Vagina (tissue), 2 donors: ENCODE measurements around the gene SPIB. TPM values are rescaled to one million over a fixed set of nuclear protein-coding genes. Genes with fewer than 3 reads are reported as not detected.

ENCODE experiments used
- DNase-seq, 2 donors: peaks; one replicate each; pipeline ENCODE4 v3.0.0-alpha.2; 2017; ENCODE audit errors: extremely low spot score in 2 of 2
- H3K27ac ChIP-seq: fragments of 200-600 bp; sonication (generic); one replicate; pipeline ENCODE4 v1.5.1; 2019
- H3K27me3 ChIP-seq: fragments of 200-600 bp; sonication (generic); one replicate; pipeline ENCODE4 v1.5.1; 2019
- H3K36me3 ChIP-seq, 2 donors: fragments of 200-600 bp; sonication (generic); one replicate each; pipeline ENCODE4 v1.5.1; 2017 to 2019
- H3K4me1 ChIP-seq: fragments of 200-600 bp; sonication (generic); one replicate; pipeline ENCODE4 v1.5.1; 2019
- H3K4me3 ChIP-seq, 2 donors: fragments of 200-600 bp; sonication (generic); 1 replicate in 1 of 2; 2 replicates in 1 of 2; pipeline ENCODE4 v1.5.1; 2016 to 2019
- H3K9me3 ChIP-seq: fragments of 200-600 bp; sonication (generic); one replicate; pipeline ENCODE4 v1.5.1; 2019
- CTCF ChIP-seq, 3 experiments: fragments of 450-650 bp in 2 of 3; fragments of 200-600 bp in 1 of 3; sonication (generic) in 1 of 3; IDR thresholded peaks; one replicate each; pipeline ENCODE4 v1.5.1; 2017 to 2019; ENCODE audit warnings: antibody characterized with exemption in 3 of 3, mild to moderate bottlenecking in 2 of 3, moderate library complexity in 2 of 3
- POLR2A ChIP-seq, 2 donors: fragments of 450-650 bp; IDR thresholded peaks; one replicate each; pipeline ENCODE4 v1.6.1; 2017; ENCODE audit warnings: antibody characterized with exemption in 2 of 2, mild to moderate bottlenecking in 2 of 2, moderate library complexity in 2 of 2
- POLR2AphosphoS5 ChIP-seq, 2 donors: sonication (generic); formaldehyde crosslinking; IDR thresholded peaks; one replicate each; pipeline ENCODE4 v1.9.0; 2017; ENCODE audit warnings: antibody characterized with exemption in 2 of 2, mild to moderate bottlenecking in 2 of 2, low read depth in 1 of 2; ENCODE audit not compliant: insufficient read depth in 1 of 2
- intact Hi-C: fragments of 100-400 bp; cut with DNase I; formaldehyde crosslinking; loops from one replicate; pipeline ENCODE4 v1.15.1; 2023
- total RNA-seq: library from RNA; depleted of rRNA; stranded (reverse); fragments of >200 nt; gene quantifications from one replicate; pipeline ENCODE4 v1.2.3, GENCODE V29; 2016

The SPIB gene
- total RNA-seq, 1 donor from 2014 or later: not detected

- TF ChIP-seq CTCF (IDR thresholded peaks at IDR 0.05) (no peak), POLR2AphosphoS5 (IDR thresholded peaks at IDR 0.05; ENCODE audit: insufficient read depth in 1 of 2, low read depth in 1 of 2) (no peak), POLR2A (IDR thresholded peaks at IDR 0.05) (no peak)
- intact Hi-C loops: no loop called here
- Histone ChIP-seq H3K4me1 (peaks cover 6% of the 10 kb centered on the region), H3K9me3 (no peaks in the 10 kb centered on the region), H3K36me3 (no peaks in the 10 kb centered on the region), H3K27ac (no peak overlapping the region), H3K4me3 (no peak overlapping the region), H3K27me3 (no peaks in the 10 kb centered on the region)
- DNase-seq: no peak
Observed at GRCh38 chr19:50416034-50416977, 2.4 kb upstream of the SPIB start.

- intact Hi-C loops: no loop called here
Observed at GRCh38 chr19:50417111-50418081, 1.3 kb upstream of the SPIB start.

GRCh38 chr19:50419022-50419579 lies 363 bp downstream of the SPIB start:
- no peaks in the 10 kb centered on the region for H3K36me3 ChIP-seq
- no peak overlapping the region for H3K4me3 ChIP-seq
- TF ChIP-seq CTCF (IDR thresholded peaks at IDR 0.05): no peak
- intact Hi-C loops: no loop called here
- no peak overlapping the region for H3K27ac ChIP-seq
- H3K9me3 ChIP-seq: no peaks in the 10 kb centered on the region
- no peak for DNase-seq
- H3K4me1 ChIP-seq: peaks cover 6% of the 10 kb centered on the region
- H3K27me3 ChIP-seq: no peaks in the 10 kb centered on the region

More at GRCh38 chr19:50417111-50418081, 1.3 kb upstream of the SPIB start:
- Histone ChIP-seq H3K27ac (no peak overlapping the region), H3K4me3 (no peak overlapping the region), H3K9me3 (no peaks in the 10 kb centered on the region), H3K27me3 (no peaks in the 10 kb centered on the region), H3K4me1 (peaks cover 6% of the 10 kb centered on the region), H3K36me3 (no peaks in the 10 kb centered on the region)
- DNase-seq: no peak
- TF ChIP-seq CTCF (IDR thresholded peaks at IDR 0.05) (no peak), POLR2A (IDR thresholded peaks at IDR 0.05) (no peak), POLR2AphosphoS5 (IDR thresholded peaks at IDR 0.05; ENCODE audit: insufficient read depth in 1 of 2, low read depth in 1 of 2) (no peak)

GRCh38 chr19:50419580-50420035 lies 870 bp downstream of the SPIB start:
- Histone ChIP-seq H3K27ac (no peak overlapping the region), H3K9me3 (no peaks in the 10 kb centered on the region), H3K4me3 (no peak overlapping the region), H3K36me3 (no peaks in the 10 kb centered on the region), H3K27me3 (no peaks in the 10 kb centered on the region), H3K4me1 (peaks cover 6% of the 10 kb centered on the region)
- intact Hi-C loops: no loop called here
- TF ChIP-seq CTCF (IDR thresholded peaks at IDR 0.05) (no peak), POLR2A (IDR thresholded peaks at IDR 0.05) (no peak), POLR2AphosphoS5 (IDR thresholded peaks at IDR 0.05; ENCODE audit: insufficient read depth in 1 of 2, low read depth in 1 of 2) (no peak)
- no peak for DNase-seq
